Endometrium (tissue), 2 donors: ENCODE measurements around the gene SP7.
"Not testable (repeated sequence)": the region's sequence is repeated elsewhere in the genome, so short reads cannot be mapped to it uniquely, and the experiment has no call there.

ENCODE experiments used
- FAIRE-seq: peaks from 2 replicates; lab custom pipeline; 2012; peaks lifted over from hg19 to GRCh38; lab: Jason Lieb, UNC
- donor health status: control.
- donor health status: control.

The SP7 gene

GRCh38 chr12:53320352-53321195 lies 15.6 kb downstream of the SP7 start:
- FAIRE-seq, result no peak

GRCh38 chr12:53313996-53314395 lies 22.2 kb downstream of the SP7 start:
- no peak for FAIRE-seq

GRCh38 chr12:53308276-53308675 lies 27.9 kb downstream of the SP7 start:
- FAIRE-seq, result no peak

- no peak for FAIRE-seq
These were observed 29.3 kb downstream of the SP7 start for GRCh38 chr12:53306826-53307225.

- FAIRE-seq, result no peak
These were observed 33.3 kb downstream of the SP7 start for GRCh38 chr12:53302903-53303302.

- FAIRE-seq, result no peak
These were observed 36.0 kb downstream of the SP7 start for GRCh38 chr12:53300187-53300586.

GRCh38 chr12:53299454-53300180 lies 36.5 kb downstream of the SP7 start, which contains the start of gene MYG1:
Gene MYG1, plus strand, starts transcription at chr12:53299695. Its CDS starts 43 bp downstream, at chr12:53299738.
- no peak for FAIRE-seq

- no peak for FAIRE-seq
These were observed 37.1 kb downstream of the SP7 start for GRCh38 chr12:53299101-53299453.

- no peak for FAIRE-seq
These were observed 38.0 kb downstream of the SP7 start for GRCh38 chr12:53298164-53298563.

GRCh38 chr12:53297106-53297505 lies 39.0 kb downstream of the SP7 start:
- not testable (repeated sequence) for FAIRE-seq

- no peak for FAIRE-seq
These were observed 40.3 kb downstream of the SP7 start for GRCh38 chr12:53295891-53296219.

GRCh38 chr12:53295070-53295890 lies 40.9 kb downstream of the SP7 start, which contains the start of gene PFDN5:
Gene PFDN5, plus strand, starts transcription at chr12:53295542. Its CDS starts 26 bp downstream, at chr12:53295568.
- FAIRE-seq, result no peak

- FAIRE-seq, result no peak
These were observed 43.7 kb downstream of the SP7 start for GRCh38 chr12:53292426-53292825.

GRCh38 chr12:53290661-53291060 lies 45.5 kb downstream of the SP7 start:
- no peak for FAIRE-seq

GRCh38 chr12:53289891-53290290 lies 46.3 kb downstream of the SP7 start:
- FAIRE-seq, result no peak

GRCh38 chr12:53288322-53288721 lies 47.8 kb downstream of the SP7 start:
- FAIRE-seq, result no peak

GRCh38 chr12:53287741-53288216 lies 48.4 kb downstream of the SP7 start:
- no peak for FAIRE-seq

GRCh38 chr12:53286448-53286847 lies 49.7 kb downstream of the SP7 start:
- FAIRE-seq, result no peak

GRCh38 chr12:53279888-53280498 lies 56.2 kb downstream of the SP7 start:
- FAIRE-seq, result no peak

- no peak for FAIRE-seq
These were observed 56.8 kb downstream of the SP7 start for GRCh38 chr12:53279283-53279869.

- FAIRE-seq, result no peak
These were observed 58.2 kb downstream of the SP7 start for GRCh38 chr12:53277981-53278380.
